ENCODE results near the gene VWA1.

The VWA1 gene

DNA sequence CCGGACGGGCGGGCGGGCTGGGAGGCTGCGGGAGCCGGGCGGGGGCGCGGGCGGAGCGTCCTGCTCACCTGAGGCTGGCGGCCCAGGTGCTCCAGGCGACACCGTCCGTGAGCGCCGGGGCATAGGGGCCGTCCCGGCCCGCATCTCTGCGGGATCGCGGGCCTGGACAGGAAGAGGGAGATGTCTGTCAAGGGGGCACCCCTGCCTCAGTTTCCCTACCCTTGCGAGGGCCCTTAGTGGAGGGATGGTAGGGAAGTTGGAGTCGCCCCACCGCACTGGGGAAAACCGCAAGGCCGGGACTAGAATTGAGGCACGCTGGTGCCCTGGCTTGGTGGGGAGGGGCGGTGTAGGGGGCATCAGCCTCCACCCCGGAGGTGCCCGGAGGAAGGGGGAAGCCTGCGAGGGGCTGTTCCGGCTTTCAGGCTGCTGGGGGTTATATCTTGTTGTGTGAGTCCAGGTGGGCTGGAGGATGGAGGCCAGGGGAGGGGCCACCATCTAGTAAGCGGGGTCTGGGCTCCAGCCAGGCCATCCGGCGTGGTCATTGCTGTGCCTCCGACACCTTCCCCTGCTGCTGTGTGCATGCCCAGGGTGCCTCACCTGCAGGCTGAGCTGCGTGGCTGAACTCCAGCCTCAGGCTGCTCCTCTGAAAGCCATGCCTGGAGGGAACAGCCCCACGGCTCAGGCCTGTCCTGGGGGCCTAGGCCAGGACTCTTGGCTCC lies 580 bp downstream of the VWA1 start:
- ChIA-PET POLR2A (ENCODE audit: low non-redundant PET) (interaction anchor here (1.3 kb wide), 1 partner anchor 29 kb away, joined by 6 read pairs; the partner anchor contains the start of gene MRPL20), CTCF (no interaction called here)
- TF ChIP-seq CTCF (conservative IDR thresholded peaks at IDR 0.05; ENCODE audit: low read depth) = no peak
- peak overlapping the region; percentile 42; the same call in 1 of the 2 replicates for H3K27ac ChIP-seq
- no peak for DNase-seq (ENCODE audit: low spot score)

- no peak for TF ChIP-seq CTCF (conservative IDR thresholded peaks at IDR 0.05; ENCODE audit: low read depth)
- no peak for DNase-seq (ENCODE audit: low spot score)
- POLR2A ChIA-PET (ENCODE audit: low non-redundant PET) = interaction anchor here (0.7 to 1.3 kb wide), 2 partner anchors 29 to 38 kb away, joined by 3 to 6 read pairs; partner anchors contain the start of genes CCNL2 and MRPL20
- CTCF ChIA-PET = interaction anchor here (1.6 kb wide), 1 partner anchor 37 kb away, joined by 4 read pairs; no protein-coding TSS in a partner anchor
- H3K27ac ChIP-seq = no peak overlapping the region
Measured at GRCh38 chr1:1436630-1437032, 1.1 kb downstream of the VWA1 start.

GRCh38 chr1:1437033-1437903 lies 1.8 kb downstream of the VWA1 start:
- TF ChIP-seq CTCF (conservative IDR thresholded peaks at IDR 0.05; ENCODE audit: low read depth) = no peak
- POLR2A ChIA-PET (ENCODE audit: low non-redundant PET) = interaction anchor here (0.7 to 1.3 kb wide), 3 partner anchors 30 to 38 kb away, joined by 3 to 6 read pairs (median 3); partner anchors contain the start of genes CCNL2 and MRPL20
- no peak overlapping the region for H3K27ac ChIP-seq
- no peak for DNase-seq (ENCODE audit: low spot score)
- CTCF ChIA-PET = interaction anchor here (1.6 kb wide), 1 partner anchor 37 kb away, joined by 4 read pairs; no protein-coding TSS in a partner anchor

DNA sequence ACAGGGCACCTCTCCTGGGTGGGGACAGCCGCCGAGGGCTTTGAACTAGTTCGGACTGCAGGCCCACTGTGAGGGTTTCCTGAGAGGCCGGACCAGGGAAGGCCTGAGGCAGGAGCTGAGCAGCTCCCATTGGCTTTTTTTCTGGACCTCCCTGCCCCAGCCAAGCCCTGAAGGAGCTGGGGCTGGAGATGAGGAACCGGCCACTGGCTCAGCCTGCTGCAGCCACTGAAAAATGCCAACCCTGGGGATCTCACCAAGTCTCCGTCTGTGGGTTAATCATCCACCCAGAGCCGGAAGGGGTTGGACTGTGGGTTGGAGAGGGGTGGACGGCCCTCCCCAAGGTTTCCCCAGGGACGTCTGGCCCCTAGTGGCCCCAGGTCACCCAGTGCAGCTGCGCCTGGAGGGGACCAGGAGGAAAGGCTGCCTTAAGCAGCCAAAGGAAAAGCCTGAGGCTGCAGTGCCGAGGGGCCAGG lies 2.5 kb downstream of the VWA1 start:
- no peak for TF ChIP-seq CTCF (conservative IDR thresholded peaks at IDR 0.05; ENCODE audit: low read depth)
- ChIA-PET CTCF (interaction anchor here (1.6 kb wide), 1 partner anchor 38 kb away, joined by 4 read pairs; no protein-coding TSS in a partner anchor), POLR2A (ENCODE audit: low non-redundant PET) (interaction anchor here (1.1 to 1.3 kb wide), 3 partner anchors 30 to 38 kb away, joined by 3 to 6 read pairs (median 3); partner anchors contain the start of gene MRPL20)
- DNase-seq (ENCODE audit: low spot score) = no peak
- no peak overlapping the region for H3K27ac ChIP-seq

DNA sequence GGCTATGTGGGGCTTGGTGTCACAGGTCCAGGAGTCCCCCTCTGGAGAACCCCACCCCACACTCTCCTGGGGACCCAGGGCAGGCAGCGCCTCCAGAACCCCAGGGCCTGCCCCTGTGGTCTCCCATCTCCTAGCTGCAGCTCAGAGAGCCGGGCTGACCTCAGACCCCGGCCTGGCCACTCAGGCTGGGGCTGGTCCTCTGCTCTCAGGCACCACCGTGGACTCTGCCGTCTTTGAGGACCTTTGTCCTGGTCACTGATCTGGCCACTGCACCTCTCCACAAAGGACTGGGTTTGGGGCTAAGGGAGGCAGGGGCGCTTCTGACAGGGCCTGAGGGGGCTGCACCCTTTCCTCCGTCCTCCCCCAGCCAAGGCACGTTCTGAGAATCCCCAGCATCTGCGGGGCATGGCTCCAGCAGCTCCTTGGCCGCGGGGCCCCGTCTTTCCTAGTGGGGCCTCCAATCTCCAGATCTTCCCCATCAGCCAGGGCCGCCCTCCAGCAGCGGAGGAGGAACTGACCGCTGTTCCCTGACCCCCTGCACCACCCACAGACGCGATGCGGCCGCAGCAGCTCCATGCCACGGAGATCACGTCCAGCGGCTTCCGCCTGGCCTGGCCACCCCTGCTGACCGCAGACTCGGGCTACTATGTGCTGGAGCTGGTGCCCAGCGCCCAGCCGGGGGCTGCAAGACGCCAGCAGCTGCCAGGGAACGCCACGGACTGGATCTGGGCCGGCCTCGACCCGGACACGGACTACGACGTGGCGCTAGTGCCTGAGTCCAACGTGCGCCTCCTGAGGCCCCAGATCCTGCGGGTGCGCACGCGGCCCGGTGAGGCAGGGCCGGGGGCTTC lies 3.3 kb downstream of the VWA1 start:
- POLR2A ChIA-PET (ENCODE audit: low non-redundant PET) = interaction anchor here (1.1 kb wide), 2 partner anchors 31 to 39 kb away, joined by 3 read pairs; no protein-coding TSS in a partner anchor
- no peak for TF ChIP-seq CTCF (conservative IDR thresholded peaks at IDR 0.05; ENCODE audit: low read depth)

More for the DNA sequence above, 3.3 kb downstream of the VWA1 start:
- CTCF ChIA-PET = no interaction called here
- H3K27ac ChIP-seq = no peak overlapping the region
- no peak for DNase-seq (ENCODE audit: low spot score)
